ENCODE measurements around the gene AKIP1.
"Not testable (repeated sequence)": the region's sequence is repeated elsewhere in the genome, so short reads cannot be mapped to it uniquely, and the experiment has no call there.

AKIP1 gene

GRCh38 chr11:8917157-8917825, 6.3 kb downstream of the AKIP1 start:
- DNase-seq: no peak

- no peak for DNase-seq
Measured at GRCh38 chr11:8922691-8923090, 11.7 kb downstream of the AKIP1 start.

GRCh38 chr11:8925711-8926110, 14.7 kb downstream of the AKIP1 start:
- no peak for DNase-seq

GRCh38 chr11:8926236-8926635, 15.2 kb downstream of the AKIP1 start:
- no peak for DNase-seq

- DNase-seq: no peak
Measured at GRCh38 chr11:8927233-8927632, 16.2 kb downstream of the AKIP1 start.

- DNase-seq: no peak
Measured at GRCh38 chr11:8928205-8928604, 17.2 kb downstream of the AKIP1 start.

GRCh38 chr11:8928981-8929615, 18.1 kb downstream of the AKIP1 start:
- DNase-seq: no peak

GRCh38 chr11:8930456-8931175, 19.6 kb downstream of the AKIP1 start:
- DNase-seq: no peak

- DNase-seq: no peak
Measured at GRCh38 chr11:8932564-8933180, 21.7 kb downstream of the AKIP1 start, which contains the start of gene C11orf16. TSS of gene C11orf16 (minus strand) at chr11:8932947. CDS start at chr11:8932308, 639 bp downstream.

GRCh38 chr11:8933931-8934330, 22.9 kb downstream of the AKIP1 start:
- DNase-seq: no peak

- no peak for DNase-seq
Measured at GRCh38 chr11:8934742-8935488, 23.9 kb downstream of the AKIP1 start.

- DNase-seq: not testable (repeated sequence)
Measured at GRCh38 chr11:8935789-8936188, 24.8 kb downstream of the AKIP1 start.

- DNase-seq: no peak
Measured at GRCh38 chr11:8937159-8937558, 26.2 kb downstream of the AKIP1 start.

- DNase-seq: no peak
Measured at GRCh38 chr11:8937659-8938058, 26.7 kb downstream of the AKIP1 start.

- DNase-seq: no peak
Measured at GRCh38 chr11:8941341-8942103, 30.5 kb downstream of the AKIP1 start.

- DNase-seq: no peak
Measured at GRCh38 chr11:8942518-8943066, 31.6 kb downstream of the AKIP1 start, which contains the start of gene ASCL3. TSS of gene ASCL3 (minus strand) at chr11:8943016. CDS start at chr11:8938161, 4,855 bp downstream.

- no peak for DNase-seq
Measured at GRCh38 chr11:8947230-8947943, 36.4 kb downstream of the AKIP1 start.

- peak; percentile 84 to 90 for DNase-seq
Measured at GRCh38 chr11:8948886-8949285, 37.9 kb downstream of the AKIP1 start.

- no peak for DNase-seq
Measured at GRCh38 chr11:8956860-8957259, 45.9 kb downstream of the AKIP1 start.

- peak; percentile 16 to 48 for DNase-seq
Measured at GRCh38 chr11:8959546-8960166, 48.7 kb downstream of the AKIP1 start.
